Measurements from ENCODE around the gene WDR47.
"Not testable (repeated sequence)": the region's sequence is repeated elsewhere in the genome, so short reads cannot be mapped to it uniquely, and the experiment has no call there.

WDR47 gene

DNA sequence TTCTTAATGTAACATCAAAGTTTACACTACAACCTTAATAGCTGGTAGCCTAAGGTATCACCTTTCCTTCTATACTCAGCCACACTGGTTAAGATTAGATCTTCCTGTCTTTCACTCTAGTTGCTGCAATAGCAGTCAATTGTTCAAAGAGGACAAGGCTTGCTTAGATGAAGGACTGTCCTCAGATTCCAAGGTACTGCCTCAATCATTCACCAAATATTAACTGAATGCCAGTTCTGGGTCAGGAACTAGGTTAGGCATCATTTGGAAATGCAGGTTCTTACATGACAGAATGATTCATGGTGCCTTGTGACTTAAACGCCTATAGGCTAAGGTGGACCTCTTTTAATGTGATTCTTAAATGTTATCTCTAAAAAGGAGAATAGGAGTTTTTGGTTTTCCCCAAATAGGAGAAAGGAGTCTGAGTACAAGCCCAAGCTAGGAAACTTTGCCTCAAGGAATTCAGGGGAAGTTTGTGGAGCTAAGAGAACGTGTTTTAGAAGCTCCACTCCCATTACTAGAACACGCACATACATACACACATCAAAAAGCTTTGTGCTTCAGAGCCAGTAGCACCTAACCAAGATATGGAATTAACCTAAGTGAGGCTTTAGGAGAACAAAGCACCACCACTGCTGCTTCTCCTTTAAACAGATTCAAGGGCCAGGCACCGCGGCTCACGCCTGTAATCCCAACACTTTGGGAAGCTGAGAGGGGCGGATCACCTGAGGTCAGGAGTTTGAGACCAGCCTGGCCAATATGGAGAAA, 8.5 kb upstream of the WDR47 start:
- no peak for ATAC-seq

DNA sequence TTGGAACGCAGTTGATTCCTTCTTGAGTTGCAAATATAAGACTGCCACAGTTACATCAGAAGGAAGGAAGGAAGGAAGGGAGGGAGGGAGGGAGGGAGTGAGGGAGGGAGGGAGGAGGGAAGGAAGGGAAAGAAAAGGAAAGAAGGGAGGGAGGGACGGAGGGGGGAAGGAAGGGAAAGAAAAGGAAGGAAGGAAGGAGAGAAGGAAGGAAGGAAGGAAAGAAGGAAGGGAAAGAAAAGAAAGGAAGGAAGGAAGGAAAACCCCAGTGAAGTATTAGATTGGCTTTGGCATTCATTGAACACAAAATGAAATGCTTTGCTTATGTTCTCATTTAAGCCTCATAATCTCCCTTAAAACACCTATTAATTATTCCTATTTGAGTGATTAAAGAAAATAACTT, 6.4 kb upstream of the WDR47 start:
- no peak for ATAC-seq

DNA sequence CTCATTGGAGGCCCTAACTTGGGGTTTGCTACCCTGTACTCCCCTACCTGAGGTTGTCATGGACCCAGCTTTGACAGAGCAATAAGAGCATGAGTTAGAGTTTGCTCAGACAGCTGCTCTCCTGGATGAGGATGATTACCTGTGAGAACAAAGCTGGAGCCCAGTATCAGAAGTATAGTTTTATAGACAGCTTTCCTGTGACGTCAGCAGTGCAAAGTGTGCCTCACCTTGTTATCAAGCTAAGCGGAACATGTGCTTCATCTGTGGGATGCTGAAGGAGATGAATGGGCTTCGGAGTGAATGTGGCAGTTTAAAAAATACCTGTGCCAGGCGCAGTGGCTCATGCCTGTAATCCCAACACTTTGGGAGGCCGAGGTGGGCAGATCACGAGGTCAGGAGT, 5.4 kb upstream of the WDR47 start:
- ATAC-seq, result no peak

DNA sequence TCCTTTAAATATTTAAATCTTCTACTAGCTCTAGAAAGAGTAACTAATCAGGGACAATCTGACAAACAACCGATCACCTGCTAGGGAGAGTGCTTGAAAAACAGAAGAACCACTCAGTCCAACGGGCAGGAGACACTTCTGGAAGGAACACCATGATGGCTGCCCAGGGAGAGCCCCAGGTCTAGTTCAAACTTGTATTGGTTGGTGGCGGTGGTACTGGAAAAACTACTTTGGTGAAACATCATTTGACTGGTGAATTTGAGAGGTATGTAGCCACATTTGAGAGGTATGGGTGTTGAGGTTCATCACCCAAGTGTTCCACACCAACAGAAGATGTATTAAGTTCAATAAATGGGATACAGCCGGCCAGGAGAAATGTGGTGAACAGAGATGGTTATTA, 4.8 kb upstream of the WDR47 start:
- ATAC-seq, result no peak

DNA sequence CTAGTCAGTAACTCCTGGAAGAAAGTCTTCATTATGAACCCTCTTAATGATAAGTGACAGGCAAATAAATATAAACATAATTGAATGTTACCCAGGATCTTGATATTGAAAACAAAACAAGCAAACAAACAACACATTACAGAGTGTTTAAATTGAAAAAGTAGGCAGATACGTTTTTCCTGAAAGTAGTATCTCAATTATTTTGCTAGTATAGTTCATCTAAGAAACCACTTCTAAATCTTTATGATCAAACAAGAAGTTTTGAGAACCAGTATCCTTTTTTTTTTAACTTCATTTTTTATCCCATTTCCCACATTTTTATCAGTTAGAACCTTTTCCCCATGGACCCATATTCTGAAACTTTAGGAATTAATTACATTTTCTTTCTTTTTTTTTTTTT, 3.7 kb upstream of the WDR47 start:
- no peak for ATAC-seq

DNA sequence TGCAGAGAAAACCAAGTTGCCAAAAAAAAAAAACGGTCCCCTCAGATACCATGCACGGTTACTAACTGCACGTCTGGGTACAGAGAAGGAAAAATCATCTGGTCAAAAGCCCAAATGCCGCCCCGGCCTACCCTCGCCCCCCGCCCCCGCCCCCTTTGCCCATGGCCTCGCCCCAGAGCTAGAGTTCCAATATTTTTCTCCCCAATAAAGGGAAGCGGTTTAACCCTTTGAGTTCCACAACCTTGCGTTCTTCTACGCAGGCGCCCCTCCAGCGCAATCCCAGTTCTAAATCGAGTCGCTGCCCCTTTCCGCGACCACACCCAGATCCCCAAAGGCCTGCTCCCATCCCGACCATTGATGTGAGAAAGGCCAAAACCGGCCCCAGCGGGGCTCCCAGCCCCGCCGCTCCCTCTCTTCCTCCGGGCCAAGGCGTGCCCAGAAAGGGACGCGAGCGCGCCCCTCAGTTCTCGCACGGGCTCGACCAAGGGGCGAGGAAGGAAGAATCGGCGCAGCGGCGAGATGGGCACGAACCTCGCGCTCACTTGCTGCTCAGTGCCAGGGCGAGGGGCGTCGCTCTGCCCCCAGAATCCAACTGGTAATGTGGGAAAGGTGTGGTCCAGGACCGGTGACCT, 797 bp downstream of the WDR47 start:
- peak in 1 of 2 donors; percentile 3 for ATAC-seq

DNA sequence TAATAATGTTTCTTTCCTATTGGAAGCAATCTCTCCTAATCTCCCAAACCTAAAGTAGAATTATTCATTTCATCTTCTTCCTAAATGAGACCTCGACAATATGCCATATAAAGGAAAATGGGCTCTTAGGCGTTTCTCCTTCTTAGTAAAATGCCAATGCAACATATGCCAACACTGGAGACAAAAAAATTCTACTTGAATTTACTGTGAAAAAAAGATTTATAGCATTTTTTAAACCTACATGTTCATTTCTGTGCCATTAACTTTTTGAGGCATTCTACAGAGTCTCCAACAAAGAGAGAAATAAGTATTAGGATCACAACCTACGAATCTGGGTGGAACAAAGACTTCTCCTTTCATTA, 1.3 kb downstream of the WDR47 start:
- ATAC-seq, result no peak

DNA sequence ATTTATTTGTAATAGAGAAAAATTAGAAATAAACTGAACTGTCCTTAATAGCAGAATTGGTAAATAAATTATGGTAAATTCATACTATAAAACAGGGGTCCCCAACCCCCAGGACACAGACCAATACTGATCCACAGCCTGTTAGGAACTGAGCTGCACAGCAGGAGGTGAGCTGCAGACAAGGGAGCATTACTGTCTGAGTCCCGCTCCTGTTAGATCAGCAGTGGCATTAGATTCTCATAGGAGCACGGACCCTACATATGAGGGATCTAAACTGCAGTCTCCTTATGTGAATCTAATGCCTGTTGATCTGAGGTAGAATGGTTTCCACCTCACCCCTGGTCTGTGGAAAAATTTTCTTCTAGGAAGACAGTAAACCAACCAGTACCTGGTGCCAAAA, 7.5 kb downstream of the WDR47 start:
- no peak for ATAC-seq

DNA sequence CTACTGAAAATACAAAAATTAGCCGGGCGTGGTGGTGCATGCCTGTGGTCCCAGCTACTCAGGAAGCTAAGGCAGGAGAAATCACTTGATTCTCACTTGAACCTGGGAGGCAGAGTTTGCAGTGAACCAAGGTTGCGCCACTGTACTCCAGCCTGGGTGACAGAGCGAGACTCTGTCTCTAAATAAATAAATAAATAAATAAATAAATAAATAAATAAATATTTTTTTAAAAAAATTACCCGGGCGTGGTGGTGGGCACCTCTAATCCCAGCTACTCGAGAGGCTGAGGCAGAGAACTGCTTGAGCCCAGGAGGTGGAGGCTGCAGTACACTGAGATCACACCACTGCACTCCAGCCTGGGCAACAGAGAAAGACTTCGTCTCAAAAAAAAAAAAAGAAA, 12.4 kb downstream of the WDR47 start:
- ATAC-seq, result not testable (repeated sequence)

DNA sequence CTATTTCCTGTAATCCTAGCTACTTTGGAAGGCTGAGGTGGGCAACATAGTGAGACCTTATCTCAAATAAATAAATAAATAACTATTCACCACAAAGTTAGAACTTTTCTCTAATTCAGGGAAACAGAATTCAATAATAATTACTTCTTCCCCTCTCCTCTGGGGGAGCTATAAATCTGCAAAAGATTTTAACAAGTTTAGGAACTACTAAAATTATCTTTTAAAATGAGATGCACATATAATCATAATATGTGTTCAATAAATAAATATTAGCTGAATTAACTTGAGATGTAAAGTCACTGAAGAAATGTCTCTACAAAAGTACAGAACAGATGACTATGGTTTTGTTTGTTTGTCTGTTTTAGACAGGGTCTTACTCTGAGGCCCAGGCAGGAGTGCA, 14.1 kb downstream of the WDR47 start:
- no peak for ATAC-seq

DNA sequence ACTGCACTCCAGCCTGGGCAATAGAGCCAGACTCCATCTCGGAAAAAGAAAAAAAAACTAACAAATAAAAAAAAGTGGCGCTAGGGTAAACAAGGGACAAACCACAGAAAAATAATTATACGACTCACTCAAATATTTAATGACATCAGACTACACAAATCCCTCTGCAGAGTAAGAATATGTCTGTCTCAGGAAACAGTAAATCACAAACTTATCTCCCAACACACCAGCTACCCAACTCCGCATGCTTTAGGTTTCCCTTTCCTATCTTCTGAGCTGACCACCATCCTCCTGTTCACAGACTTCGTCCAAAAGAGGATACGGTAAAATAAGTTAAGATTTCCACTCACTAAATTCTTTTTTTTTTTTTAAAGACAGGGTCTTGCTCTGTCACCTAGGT, 16.2 kb downstream of the WDR47 start:
- no peak for ATAC-seq

DNA sequence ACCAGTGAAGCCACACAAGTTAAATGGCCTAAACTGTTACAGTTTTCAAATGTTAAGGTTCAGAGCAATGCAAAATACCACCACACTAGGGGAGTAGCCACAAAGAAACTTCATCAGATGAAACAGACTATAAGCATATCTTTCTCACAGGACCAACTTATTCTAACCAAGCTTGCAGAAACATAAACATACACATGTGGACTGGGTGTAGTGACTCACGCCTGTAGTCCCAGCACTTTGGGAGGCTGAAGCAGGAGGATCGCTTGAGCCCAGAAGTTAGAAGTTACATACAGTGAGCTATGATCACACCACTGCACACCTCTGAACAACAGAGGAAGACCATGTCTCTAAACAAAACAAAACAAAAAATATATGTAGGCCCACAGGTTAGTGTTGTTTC, 17.3 kb downstream of the WDR47 start:
- ATAC-seq, result no peak

DNA sequence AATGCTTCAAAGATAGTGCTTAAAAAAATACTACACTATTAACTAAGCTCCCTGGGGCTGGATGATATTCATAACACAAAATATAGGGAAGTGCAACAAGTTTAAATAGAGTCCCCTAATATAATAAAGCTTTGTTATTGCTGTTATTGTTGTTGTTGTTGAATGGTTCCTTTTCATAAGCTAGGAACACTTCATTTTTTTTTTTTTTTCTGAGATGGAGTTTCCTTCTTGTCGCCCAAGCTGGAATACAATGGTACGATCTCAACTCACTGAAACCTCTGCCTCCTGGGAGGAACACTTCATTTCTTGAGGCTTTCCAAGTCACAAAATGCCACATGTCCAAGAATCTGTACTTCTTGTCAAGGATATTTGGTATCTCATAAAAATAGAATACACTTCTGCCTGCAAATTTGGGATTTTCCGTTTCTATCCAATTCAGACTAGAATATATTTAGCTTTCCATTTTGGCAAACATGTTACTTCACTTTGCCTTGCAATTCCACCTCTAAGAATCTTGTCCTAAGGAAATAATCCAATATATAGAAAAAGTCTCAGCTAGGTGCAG, 21.1 kb downstream of the WDR47 start:
- ATAC-seq, result no peak

DNA sequence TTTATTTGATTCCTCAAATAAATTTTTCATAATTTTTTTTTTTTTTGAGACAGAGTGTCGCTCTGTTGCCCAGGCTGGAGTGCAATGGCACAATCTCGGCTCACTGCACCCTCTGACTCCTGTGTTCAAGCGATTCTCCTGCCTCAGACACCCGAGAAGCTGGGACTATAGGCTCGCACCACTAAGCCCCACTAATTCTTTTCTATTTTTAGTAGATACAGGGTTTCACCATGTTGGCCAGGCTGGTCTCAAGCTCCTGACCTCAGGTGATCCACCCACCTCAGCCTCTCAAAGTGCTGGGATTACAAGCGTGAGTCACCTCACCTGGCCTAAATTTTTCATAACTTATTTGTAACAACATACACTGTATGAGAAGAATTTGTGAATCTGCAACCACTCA, 24.2 kb downstream of the WDR47 start:
- ATAC-seq, result not testable (repeated sequence)

DNA sequence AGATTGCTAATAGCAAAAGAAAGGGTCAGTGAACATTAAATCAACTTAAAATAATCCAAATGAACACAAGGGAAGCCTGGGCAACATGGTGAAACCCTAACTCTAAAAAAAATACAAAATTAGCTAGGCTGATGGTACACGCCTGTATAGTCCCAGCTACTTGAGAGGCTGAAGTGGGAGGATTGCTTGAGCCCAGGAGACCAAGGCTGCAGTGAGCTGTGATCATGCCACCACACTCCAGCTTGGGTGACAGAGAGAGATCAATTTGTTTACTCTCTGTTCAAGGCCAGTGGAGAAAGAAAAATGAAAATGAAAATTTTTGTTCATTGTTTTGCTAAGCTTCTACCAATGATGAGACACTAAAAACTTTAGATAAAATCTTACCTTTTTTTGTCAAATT, 24.8 kb downstream of the WDR47 start:
- ATAC-seq, result no peak

DNA sequence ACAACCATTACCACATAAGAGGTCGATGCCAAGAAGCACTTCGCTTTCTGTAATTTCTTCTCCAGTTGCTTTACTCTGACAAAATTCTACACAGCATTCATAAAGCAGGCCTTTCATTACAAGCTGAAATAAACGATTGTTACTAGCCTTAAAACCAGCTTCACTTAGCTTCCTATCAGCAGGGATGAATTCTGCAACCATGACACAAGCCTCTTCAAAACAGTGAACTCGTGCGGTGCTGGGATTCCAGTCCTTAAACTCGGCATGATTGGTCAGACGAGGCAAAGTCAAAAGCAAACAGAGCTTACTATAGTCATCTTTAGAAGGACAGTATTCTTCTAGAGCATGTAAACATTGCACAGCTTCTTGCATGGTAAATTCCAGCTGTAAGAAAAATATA, 30.6 kb downstream of the WDR47 start:
- no peak for ATAC-seq

DNA sequence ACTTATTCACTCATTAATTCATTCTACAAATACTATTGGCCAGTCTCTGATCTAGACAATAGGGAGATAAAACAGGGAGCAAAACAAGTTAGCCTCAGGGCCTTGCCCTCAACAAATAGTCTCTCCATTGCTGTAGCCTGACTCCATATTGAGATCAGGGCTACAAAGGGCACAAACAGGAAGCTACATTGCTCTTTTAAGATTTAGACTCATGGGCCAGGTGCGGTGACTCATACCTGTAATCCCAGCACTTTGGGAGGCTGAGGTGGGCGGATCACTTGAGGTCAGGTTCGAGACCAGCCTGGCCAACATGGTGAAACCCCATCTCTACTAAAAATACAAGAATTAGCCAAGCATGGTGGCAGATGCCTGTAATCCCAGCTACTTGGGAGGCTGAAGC, 45.3 kb downstream of the WDR47 start:
- not testable (repeated sequence) for ATAC-seq

DNA sequence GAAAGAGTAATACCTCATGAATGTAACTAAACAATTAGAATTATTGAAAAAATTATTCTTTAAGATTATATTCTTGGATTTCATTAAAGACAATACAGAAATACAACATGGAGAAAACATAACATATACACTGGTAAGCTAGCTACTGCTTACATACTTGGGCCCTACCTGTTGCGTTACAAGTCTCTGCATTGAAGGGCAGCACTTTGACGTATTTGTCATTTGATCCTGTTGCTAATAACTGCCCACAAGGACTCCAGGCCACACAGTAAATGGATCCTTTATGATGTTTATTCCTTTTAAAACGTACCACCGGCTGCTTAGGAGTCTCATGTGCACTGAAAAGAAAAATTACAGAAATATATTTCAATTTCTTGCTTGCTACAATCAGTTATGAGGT, 58.8 kb downstream of the WDR47 start:
- ATAC-seq, result no peak

DNA sequence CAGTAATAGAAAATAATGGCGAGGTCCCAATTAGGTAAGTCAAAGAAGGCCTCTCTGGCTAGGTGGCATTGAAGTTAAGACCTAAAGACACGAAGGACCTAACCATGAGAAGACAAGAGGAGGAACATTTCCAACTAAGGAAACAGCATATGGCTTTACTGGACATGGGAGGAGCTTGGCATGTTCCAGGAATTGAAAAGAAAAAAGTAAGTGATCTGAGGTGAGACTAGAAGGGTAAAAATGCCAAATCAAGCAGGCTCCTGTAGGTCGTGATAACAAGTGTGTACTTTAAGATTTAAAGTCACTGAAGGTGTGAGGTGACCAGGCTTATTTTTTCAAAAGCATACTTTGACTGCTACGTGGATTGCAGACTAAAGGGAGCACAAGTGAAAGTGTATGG, 65.2 kb downstream of the WDR47 start:
- no peak for ATAC-seq

DNA sequence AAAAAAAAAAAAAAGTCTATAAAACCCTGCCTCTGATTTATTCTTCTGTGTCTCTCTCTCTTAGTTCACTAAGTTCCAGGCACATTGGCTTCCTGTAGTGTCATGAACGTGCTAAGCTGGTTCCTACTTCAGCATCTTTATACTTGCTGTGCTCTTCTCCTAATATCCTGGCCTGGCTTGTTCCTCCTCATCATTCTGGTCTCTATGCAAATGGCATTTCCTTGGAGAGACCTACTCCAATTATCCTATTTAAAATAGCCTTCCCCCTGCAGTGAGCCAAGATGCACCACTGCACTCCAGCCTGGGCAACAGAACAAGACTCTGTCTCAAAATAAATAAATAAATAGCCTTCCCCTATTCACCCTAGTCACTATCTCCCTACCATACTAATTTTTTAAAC, 69.0 kb downstream of the WDR47 start:
- no peak for ATAC-seq

DNA sequence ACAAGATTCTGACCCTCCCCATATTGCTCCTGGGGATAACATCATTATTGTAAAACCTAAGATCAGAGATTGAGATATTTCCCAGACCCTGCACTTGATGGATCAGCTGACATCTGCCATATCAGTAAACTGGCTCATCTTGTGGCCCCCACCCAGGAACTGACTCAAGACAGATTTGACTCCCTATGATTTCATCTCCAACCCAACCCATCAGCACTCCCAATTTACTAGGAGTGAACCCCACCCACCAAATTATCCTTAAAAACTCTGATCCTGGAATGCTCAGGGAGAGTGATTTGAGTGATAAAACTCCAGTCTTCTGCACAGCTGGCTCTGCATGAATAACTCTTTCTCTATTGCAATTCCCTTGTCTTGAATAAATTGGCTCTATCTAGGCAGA, 72.6 kb downstream of the WDR47 start:
- ATAC-seq, result no peak

DNA sequence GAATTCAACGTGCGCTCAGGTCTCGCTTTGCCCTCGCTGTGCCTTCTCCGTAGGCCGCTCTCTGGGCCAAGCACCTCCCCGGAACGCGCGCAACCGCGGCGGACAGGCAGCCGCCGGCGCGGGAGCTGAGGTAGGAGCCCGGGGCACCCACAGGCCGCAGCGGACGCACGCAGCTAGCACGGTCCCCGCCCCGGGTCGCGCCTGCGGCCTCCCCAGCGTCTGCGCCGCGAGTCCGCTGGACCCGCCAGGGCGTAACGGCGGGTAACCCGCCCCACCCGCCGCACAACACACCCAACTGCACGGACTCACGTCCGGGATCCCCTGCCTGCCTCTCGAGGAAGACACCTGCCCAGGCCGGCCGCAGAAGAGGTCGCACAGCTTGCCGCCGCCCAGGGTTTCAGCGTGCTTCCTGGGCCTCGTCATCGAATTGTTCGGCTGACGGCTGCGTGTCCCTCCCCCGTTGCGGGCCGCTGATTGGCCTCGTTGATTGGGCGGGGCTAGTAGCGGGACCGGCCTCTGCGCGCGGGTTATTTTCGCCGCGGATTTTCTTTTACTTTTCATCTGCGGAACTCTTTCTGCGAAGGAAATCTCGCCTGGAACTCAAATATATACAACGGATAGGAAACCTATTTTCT, 78.7 kb downstream of the WDR47 start, which contains the start of gene CLCC1:
Gene CLCC1, minus strand, starts transcription at position 433 of the 635 bp plus-strand sequence. CDS start 13,047 bp downstream, outside the sequence.
- peak; percentile 96 to 97 for ATAC-seq

DNA sequence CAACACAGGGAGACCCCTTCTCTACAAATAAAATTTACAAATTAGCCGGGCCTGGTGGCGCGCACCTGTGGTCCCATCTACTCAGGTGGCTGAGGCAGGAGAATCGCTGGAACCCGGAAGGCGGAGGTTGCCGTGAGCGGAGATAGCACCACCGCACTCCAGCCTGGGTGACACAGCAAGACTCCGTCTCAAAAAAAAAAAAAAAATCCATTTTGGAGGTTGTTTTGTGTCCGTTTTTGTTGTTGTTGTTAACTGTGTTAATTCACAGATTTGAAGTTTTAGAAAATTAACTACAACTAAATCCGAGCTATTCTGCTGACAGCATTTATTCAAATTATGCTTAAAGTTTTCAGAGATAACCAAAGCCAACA, 79.2 kb downstream of the WDR47 start:
- ATAC-seq, result peak in 1 of 2 donors; percentile 15

All from activated CD4-positive, CD25-positive, alpha-beta regulatory T cell treated with anti-CD3 and anti-CD28 coated beads, Interleukin-2, amount 50 U/mL, for 24 hours (primary cell).